SU-DHL-6 (cell line): ENCODE measurements around the gene NAXE.

ENCODE experiments used
- EZH2phosphoT487 ChIP-seq: fragments of 200-600 bp; sonication (generic), shearing (Covaris generic); conservative IDR thresholded peaks from 2 replicates; pipeline ENCODE4 v1.6.1; 2018; ENCODE audit warnings: mild to moderate bottlenecking, antibody characterized with exemption, low read length, moderate library complexity, mixed read lengths
- TF ChIP-seq, protein P1 (sequence below): fragments of 200-600 bp; sonication (generic); IDR thresholded peaks from one replicate; pipeline ENCODE4 v1.5.1; 2017; ENCODE audit warnings: antibody characterized with exemption, mild to moderate bottlenecking, low read length, moderate library complexity; ENCODE audit not compliant: insufficient read depth, poor library complexity, severe bottlenecking

DNA sequence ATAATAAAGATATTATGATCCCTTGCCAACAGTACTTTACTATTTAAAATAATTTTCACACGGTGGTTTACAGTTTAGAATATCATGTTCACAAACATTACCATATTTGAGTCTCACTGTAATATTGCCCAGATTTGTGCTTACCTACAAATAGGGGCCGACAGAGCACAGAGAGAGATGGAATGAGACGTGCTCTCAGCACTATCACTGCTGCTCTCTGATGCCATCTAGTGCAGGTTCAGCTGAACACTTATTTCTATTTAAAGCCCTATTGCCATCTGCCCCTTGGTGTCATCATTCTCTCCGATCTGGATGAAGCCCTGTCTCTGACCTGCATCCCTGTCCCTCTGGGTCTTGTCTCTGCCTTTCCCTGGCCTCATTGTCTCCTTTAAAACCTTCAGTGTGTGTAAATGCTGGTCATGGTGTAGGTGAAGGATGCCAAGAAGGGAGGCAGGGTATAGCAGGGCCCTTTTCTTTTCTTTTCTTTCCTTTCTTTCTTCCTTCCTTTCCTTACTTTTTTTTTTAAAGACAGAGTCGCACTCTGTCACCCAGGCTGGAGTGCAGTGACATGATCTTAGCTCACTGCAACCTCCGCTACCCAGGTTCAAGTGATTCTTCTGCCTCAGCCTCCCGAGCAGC, 16.6 kb downstream of the NAXE start:
- TF ChIP-seq, protein P1, sequence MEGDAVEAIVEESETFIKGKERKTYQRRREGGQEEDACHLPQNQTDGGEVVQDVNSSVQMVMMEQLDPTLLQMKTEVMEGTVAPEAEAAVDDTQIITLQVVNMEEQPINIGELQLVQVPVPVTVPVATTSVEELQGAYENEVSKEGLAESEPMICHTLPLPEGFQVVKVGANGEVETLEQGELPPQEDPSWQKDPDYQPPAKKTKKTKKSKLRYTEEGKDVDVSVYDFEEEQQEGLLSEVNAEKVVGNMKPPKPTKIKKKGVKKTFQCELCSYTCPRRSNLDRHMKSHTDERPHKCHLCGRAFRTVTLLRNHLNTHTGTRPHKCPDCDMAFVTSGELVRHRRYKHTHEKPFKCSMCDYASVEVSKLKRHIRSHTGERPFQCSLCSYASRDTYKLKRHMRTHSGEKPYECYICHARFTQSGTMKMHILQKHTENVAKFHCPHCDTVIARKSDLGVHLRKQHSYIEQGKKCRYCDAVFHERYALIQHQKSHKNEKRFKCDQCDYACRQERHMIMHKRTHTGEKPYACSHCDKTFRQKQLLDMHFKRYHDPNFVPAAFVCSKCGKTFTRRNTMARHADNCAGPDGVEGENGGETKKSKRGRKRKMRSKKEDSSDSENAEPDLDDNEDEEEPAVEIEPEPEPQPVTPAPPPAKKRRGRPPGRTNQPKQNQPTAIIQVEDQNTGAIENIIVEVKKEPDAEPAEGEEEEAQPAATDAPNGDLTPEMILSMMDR: peak; percentile 55
- TF ChIP-seq EZH2phosphoT487: no peak
